ENCODE measurements around the gene VLDLR.
"Not testable (repeated sequence)": the region's sequence is repeated elsewhere in the genome, so short reads cannot be mapped to it uniquely, and the experiment has no call there.

Gene VLDLR

DNA sequence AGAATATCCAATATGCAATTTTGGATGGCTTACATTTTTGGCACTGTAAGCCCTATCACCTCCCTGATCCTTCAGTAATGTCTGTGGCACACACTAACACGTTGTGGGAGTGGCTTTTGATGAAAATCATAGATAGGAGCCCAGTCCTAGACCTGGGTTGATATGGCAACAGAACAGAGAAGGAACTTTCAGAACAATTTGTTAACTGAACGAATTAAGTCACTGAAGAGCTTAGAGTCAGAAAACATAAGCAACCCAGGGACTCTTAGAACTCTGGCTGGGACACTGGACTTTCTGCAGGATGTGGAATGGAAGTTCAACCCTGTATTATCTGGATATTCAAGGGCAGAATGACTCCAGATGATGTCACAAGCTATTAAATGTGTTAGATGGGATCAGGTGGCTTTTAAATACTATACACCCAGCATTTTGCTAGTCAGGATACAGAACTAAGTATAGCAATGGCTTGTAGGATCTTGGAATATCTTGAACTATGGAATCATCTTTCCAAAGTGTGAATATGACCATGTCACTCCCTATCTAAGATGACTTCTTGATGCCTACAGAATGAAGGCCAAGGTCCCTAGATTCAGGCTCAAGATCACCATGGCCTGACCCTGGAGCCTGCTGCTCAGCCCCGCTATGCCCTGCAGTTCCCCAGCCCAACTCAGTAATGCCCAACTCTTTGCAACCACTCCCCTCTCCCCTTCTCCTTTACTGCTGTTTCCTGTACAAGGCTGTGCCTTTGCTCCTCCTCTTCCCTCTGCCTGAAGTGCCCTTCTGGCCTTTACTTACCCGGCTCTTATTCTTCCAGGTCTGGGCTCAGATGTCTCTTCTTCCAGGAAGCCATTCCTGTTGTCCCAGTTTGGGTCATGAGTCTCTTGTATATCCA is 42.8 kb downstream of the VLDLR start:
- no peak for DNase-seq

DNA sequence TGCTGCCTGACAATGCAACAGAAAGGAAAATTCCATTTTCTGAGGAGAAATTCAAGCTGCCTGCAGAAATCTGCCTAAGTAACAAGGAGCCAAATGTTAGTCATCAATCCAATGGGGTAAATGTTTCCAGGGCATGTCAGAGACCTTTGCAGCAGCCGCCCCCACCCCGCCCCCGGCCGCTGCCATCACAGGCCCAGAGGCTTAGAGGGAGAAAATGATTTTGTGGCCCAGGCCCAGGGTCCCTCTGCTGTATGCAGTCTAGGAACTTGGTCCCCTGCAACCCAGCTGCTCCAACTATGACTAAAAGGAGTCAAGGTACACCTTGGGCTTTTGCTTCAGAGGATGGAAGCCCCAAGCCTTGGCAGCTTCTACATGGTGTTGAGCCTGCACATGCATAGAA is 45.0 kb downstream of the VLDLR start:
- no peak for DNase-seq

DNA sequence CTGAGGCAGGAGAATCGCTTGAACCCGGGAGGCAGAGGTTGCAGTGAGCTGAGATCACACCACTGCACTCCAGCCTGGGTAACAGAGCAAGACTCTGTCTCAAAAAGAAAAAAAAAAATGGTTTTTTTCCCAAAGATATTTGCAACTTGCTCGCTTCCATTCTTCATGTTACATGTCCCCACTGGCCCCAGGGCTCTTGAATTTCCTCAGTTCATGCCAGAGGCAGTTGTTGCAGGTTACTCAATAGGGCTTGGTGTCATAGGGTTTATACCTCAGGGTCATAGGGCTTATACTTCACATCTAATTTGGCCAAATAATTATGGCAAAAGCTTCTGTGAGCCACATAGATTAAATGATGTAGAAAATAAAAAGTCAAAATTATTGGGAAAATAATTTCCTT is 51.6 kb downstream of the VLDLR start:
- DNase-seq: no peak

- DNase-seq: no peak
These were observed 52.7 kb downstream of the VLDLR start for GRCh38 chr9:2674141-2674824.

GRCh38 chr9:2675834-2676233 is 54.2 kb downstream of the VLDLR start:
- no peak for DNase-seq

DNA sequence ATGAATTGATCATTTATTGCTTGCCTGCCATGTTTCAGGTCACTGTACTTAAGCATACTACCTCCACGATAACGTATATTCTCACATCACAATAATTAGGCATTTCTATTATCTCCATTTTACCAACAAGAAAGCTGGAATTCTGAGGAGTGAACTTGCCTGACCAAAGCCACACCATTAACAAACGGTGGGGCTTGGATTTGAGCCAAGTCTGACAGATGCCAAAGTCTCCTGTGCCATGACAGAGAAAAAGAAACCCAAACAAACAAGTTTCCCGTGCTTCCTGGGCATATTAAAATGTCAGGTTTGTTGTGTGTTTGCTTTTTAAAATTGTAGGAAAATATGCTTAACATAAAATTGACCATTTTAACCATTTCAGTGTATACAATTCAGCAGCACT is 54.9 kb downstream of the VLDLR start:
- DNase-seq: no peak

- DNase-seq: no peak
These were observed 56.6 kb downstream of the VLDLR start for GRCh38 chr9:2677915-2678889.

- DNase-seq: no peak
These were observed 57.4 kb downstream of the VLDLR start for GRCh38 chr9:2679011-2679410.

DNA sequence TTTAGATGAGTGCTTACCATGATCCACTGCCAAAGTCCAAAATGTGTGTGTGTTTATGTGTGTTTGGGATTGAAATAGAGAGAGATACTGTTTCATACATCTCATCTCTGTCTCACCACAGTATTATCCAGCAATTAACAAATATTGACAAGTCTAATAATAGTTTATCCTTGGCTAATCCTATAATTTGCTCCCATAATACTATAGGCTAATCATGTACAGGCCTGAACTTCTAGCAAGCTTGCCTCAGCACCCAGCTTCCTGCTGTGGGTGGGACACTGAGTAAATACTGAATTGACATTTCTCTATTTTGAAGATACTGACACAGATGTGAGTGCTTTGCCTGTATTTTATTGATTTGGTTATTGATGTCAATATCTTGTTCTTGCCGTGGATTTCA is 60.4 kb downstream of the VLDLR start:
- DNase-seq: no peak

GRCh38 chr9:2686911-2687310 is 65.3 kb downstream of the VLDLR start:
- no peak for DNase-seq

- no peak for DNase-seq
These were observed 67.0 kb downstream of the VLDLR start for GRCh38 chr9:2688636-2689035.

DNA sequence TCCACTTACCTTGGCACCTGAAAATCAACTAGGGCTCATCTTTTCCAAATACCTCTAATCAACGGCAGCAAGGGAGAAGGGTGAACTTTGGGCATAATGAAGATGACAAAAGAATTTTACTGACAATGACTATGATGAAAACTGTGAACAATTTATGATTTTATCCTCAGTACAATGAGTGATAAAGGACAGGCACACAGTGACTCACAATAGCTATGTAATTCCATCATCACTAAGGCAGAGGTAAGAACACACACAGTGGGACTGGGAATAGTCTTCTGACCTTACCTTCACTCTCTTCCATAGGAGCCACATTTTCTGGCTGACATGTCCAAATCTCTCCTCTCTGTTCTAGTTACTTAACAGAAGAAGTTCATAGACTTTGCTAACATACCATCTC is 69.6 kb downstream of the VLDLR start:
- no peak for DNase-seq

GRCh38 chr9:2691626-2692025 is 70.0 kb downstream of the VLDLR start:
- DNase-seq: no peak

GRCh38 chr9:2693056-2693455 is 71.5 kb downstream of the VLDLR start:
- DNase-seq: no peak

DNA sequence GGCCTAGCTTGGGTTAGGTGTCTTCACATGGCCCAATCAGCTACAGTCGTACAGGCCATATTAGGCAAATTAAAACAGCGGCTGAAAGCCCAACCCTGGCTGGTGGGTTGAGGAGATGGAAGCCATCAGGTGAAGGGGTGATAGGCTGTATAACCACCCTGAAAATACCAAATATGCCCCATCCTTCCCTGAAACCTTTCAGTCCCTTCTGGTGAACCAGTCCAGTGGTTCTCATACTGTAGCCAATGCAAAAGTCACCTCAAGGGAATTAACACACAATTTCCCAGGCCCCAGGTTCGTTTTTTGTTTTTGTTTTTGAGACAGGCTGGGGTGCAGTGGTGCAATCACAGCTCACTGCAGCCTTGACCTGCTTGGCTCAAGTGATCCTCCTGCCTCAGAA is 75.9 kb downstream of the VLDLR start:
- no peak for DNase-seq

GRCh38 chr9:2700398-2700797 is 78.8 kb downstream of the VLDLR start:
- DNase-seq: no peak

- no peak for DNase-seq
These were observed 79.4 kb downstream of the VLDLR start for GRCh38 chr9:2700909-2701550.

DNA sequence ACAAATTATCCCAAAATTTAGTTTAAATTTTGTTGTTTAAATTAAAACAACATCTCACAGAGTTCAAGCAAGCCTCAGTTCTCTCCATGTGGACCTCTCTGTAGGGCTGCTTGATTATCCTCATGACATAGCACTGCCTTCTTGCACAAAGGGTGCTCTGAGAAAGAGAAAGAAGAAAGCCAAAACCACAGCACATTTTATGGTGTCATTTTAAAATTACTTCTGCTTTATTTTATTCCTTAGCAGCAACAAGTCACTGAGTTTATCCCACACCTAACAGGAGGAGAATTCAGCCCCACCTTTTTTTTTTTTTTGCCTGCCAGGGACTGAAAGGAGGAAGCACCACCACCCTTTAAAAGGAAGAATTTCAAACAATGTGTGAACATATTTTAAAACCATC is 82.9 kb downstream of the VLDLR start:
- DNase-seq: no peak

- DNase-seq: not testable (repeated sequence)
These were observed 85.7 kb downstream of the VLDLR start for GRCh38 chr9:2707256-2707655.

Measured in activated naive CD4-positive, alpha-beta T cell (primary cell).